ENCODE results near the gene NR4A1.

NR4A1 gene

GRCh38 chr12:52050758-52051541 is at the start of gene NR4A1:
NR4A1 (plus strand) TSS chr12:52051442; CDS start chr12:52054329, 2,887 bp downstream.
- DNase-seq (ENCODE audit: extremely low read depth, low read depth), result peak; percentile 92
- no peak; the same call in 1 of the 2 replicates for TF ChIP-seq CTCF (IDR thresholded peaks at IDR 0.05; ENCODE audit: low read depth, low read length)

- TF ChIP-seq CTCF (IDR thresholded peaks at IDR 0.05; ENCODE audit: low read depth, low read length), result no peak
- DNase-seq (ENCODE audit: extremely low read depth, low read depth), result no peak
Measured at GRCh38 chr12:52003016-52003550, 48.2 kb upstream of the NR4A1 start.

GRCh38 chr12:52003591-52003990 is 47.7 kb upstream of the NR4A1 start:
- no peak for TF ChIP-seq CTCF (IDR thresholded peaks at IDR 0.05; ENCODE audit: low read depth, low read length)
- DNase-seq (ENCODE audit: extremely low read depth, low read depth), result no peak

GRCh38 chr12:52004042-52004648 is 47.1 kb upstream of the NR4A1 start:
- peak; percentile 73 for TF ChIP-seq CTCF (IDR thresholded peaks at IDR 0.05; ENCODE audit: low read depth, low read length)
- no peak for DNase-seq (ENCODE audit: extremely low read depth, low read depth)

GRCh38 chr12:52005218-52005902 is 45.9 kb upstream of the NR4A1 start:
- TF ChIP-seq CTCF (IDR thresholded peaks at IDR 0.05; ENCODE audit: low read depth, low read length), result no peak
- no peak for DNase-seq (ENCODE audit: extremely low read depth, low read depth)

- TF ChIP-seq CTCF (IDR thresholded peaks at IDR 0.05; ENCODE audit: low read depth, low read length), result no peak
- no peak for DNase-seq (ENCODE audit: extremely low read depth, low read depth)
Measured at GRCh38 chr12:52005903-52006703, 45.1 kb upstream of the NR4A1 start.

Measured in AG09319 (cell line).